IMR-90 (cell line): Measurements from ENCODE around the gene PLA2G4A. TPM values are rescaled to one million over a fixed set of nuclear protein-coding genes. Genes with fewer than 3 reads are reported as not detected.

ENCODE experiments used
- ATAC-seq: fragments of 200-7000 bp; cut with Tn5 transposase; 2 replicates; pipeline ENCODE4 v1.9.1; 2020; ENCODE audit warnings: low read depth, mild to moderate bottlenecking, moderate library complexity
- BruUV-seq: library from RNA; stranded (reverse); fragments of 400-500 nt; replicated peaks from 2 replicates; lab custom pipeline; 2021; lab: Mats Ljungman, UMichigan
- CTCF ChIA-PET: fragments of 300-600 bp; formaldehyde crosslinking; extraction: SDS; loops from one replicate; lab custom pipeline; 2021; ENCODE audit warnings: antibody characterized with exemption; lab: Yijun Ruan, JAX
- POLR2A ChIA-PET: fragments of 300-600 bp; sonication (Branson Sonifier 250); formaldehyde crosslinking; loops from one replicate; lab custom pipeline; 2022; ENCODE audit warnings: antibody characterized with exemption; ENCODE audit not compliant: unreplicated experiment; lab: Charles Lee
- DNase-seq: peaks from one replicate; pipeline ENCODE4 v3.0.0; 2013
- H2AFZ ChIP-seq: replicated peaks from 2 replicates; pipeline ENCODE3; 2013; ENCODE audit warnings: low read length, mild to moderate bottlenecking; ENCODE audit not compliant: poor library complexity
- H2AK5ac ChIP-seq: 2 replicates; pipeline ENCODE4 v1.6.1; 2013; ENCODE audit warnings: low read depth, low read length, inconsistent platforms
- H2AK9ac ChIP-seq: replicated peaks from 2 replicates; pipeline ENCODE3; 2013; ENCODE audit warnings: mild to moderate bottlenecking, low read depth, low read length, moderate library complexity; ENCODE audit not compliant: poor library complexity
- H2BK120ac ChIP-seq: 2 replicates; pipeline ENCODE4 v1.6.1; 2013; ENCODE audit warnings: low read depth, low read length, inconsistent platforms
- H2BK15ac ChIP-seq: 3 replicates; pipeline ENCODE4 v1.6.1; 2013; ENCODE audit warnings: low read depth, low read length, inconsistent platforms
- H2BK20ac ChIP-seq: 2 replicates; pipeline ENCODE4 v1.6.1; 2013; ENCODE audit warnings: low read depth, mild to moderate bottlenecking, inconsistent platforms, low read length, moderate library complexity
- H2BK5ac ChIP-seq: 2 replicates; pipeline ENCODE4 v1.6.1; 2013; ENCODE audit warnings: mild to moderate bottlenecking, low read depth, low read length, inconsistent platforms; ENCODE audit not compliant: poor library complexity, severe bottlenecking
- H3K14ac ChIP-seq: replicated peaks from 2 replicates; pipeline ENCODE4 v1.6.1; 2013; ENCODE audit warnings: low read depth, low read length, inconsistent platforms
- H3K18ac ChIP-seq: 2 replicates; pipeline ENCODE4 v1.6.1; 2013; ENCODE audit warnings: low read depth, low read length, control low read depth
- H3K23ac ChIP-seq: 2 replicates; pipeline ENCODE4 v1.6.1; 2013; ENCODE audit warnings: low read depth, low read length, inconsistent platforms
- H3K27ac ChIP-seq: 2 replicates; pipeline ENCODE4 v1.5.1; 2013; ENCODE audit warnings: mild to moderate bottlenecking, control low read depth, low read length; ENCODE audit not compliant: insufficient read depth
- H3K27me3 ChIP-seq: 2 replicates; pipeline ENCODE4 v1.6.1; 2013; ENCODE audit warnings: low read length; ENCODE audit not compliant: control insufficient read depth, insufficient read depth
- H3K36me3 ChIP-seq: 2 replicates; pipeline ENCODE4 v1.6.1; 2013; ENCODE audit warnings: low read length, mixed read lengths; ENCODE audit not compliant: control insufficient read depth, insufficient read depth
- H3K4ac ChIP-seq: 2 replicates; pipeline ENCODE4 v1.6.1; 2013; ENCODE audit warnings: low read depth, low read length, inconsistent platforms
- H3K4me1 ChIP-seq: 2 replicates; pipeline ENCODE4 v1.6.1; 2013; ENCODE audit warnings: low read length, mixed read lengths; ENCODE audit not compliant: control insufficient read depth, insufficient read depth
- H3K4me2 ChIP-seq: 2 replicates; pipeline ENCODE4 v1.6.1; 2013; ENCODE audit warnings: low read depth, mild to moderate bottlenecking, control low read depth, low read length, moderate library complexity
- H3K4me3 ChIP-seq: 2 replicates; pipeline ENCODE4 v1.5.1; 2013; ENCODE audit warnings: low read depth, mild to moderate bottlenecking, control low read depth, low read length, moderate library complexity; ENCODE audit not compliant: insufficient read depth
- H3K56ac ChIP-seq: 2 replicates; pipeline ENCODE4 v1.6.1; 2013; ENCODE audit warnings: low read length, inconsistent platforms; ENCODE audit not compliant: insufficient read depth; ENCODE audit errors: extremely low read depth
- H3K79me1 ChIP-seq, 2 experiments: 2 replicates each; pipeline ENCODE4 v1.6.1; 2013; ENCODE audit warnings: low read length in 2 of 2, inconsistent platforms in 1 of 2, low read depth in 1 of 2
- H3K9ac ChIP-seq: 2 replicates; pipeline ENCODE4 v1.6.1; 2013; ENCODE audit warnings: low read depth, low read length, control low read depth
- H3K9me1 ChIP-seq: 2 replicates; pipeline ENCODE4 v1.6.1; 2013; ENCODE audit warnings: low read length, inconsistent platforms; ENCODE audit not compliant: insufficient read depth
- H3K9me3 ChIP-seq: 2 replicates; pipeline ENCODE4 v1.6.1; 2013; ENCODE audit warnings: low read length; ENCODE audit not compliant: control insufficient read depth, insufficient read depth
- H4K20me1 ChIP-seq: 2 replicates; pipeline ENCODE4 v1.6.1; 2013; ENCODE audit warnings: low read length, inconsistent platforms; ENCODE audit not compliant: insufficient read depth
- H4K5ac ChIP-seq: 2 replicates; pipeline ENCODE4 v1.6.1; 2013; ENCODE audit warnings: mild to moderate bottlenecking, low read depth, low read length, control low read depth
- H4K8ac ChIP-seq, 2 experiments: 2 replicates each; pipeline ENCODE4 v1.6.1; 2013; ENCODE audit warnings: low read depth in 2 of 2, low read length in 2 of 2, control low read depth in 1 of 2, inconsistent platforms in 1 of 2
- H4K91ac ChIP-seq: 2 replicates; pipeline ENCODE4 v1.6.1; 2013; ENCODE audit warnings: low read depth, low read length, inconsistent platforms; ENCODE audit not compliant: insufficient read depth
- BHLHE40 ChIP-seq: fragments of 150-350 bp; IDR thresholded peaks from 2 replicates; pipeline ENCODE4 v1.6.1; 2016; ENCODE audit warnings: mild to moderate bottlenecking, low read depth, low read length
- CEBPB ChIP-seq: IDR thresholded peaks from 2 replicates; pipeline ENCODE4 v1.6.1; 2012; ENCODE audit warnings: low read depth, low read length, improper control_type of control experiment
- CHD1 ChIP-seq: IDR thresholded peaks from 2 replicates; pipeline ENCODE4 v1.6.1; 2012; ENCODE audit warnings: low read depth, low read length, improper control_type of control experiment
- FOS ChIP-seq: fragments of 150-350 bp; IDR thresholded peaks from 2 replicates; pipeline ENCODE4 v1.6.1; 2016; ENCODE audit warnings: low read depth, low read length
- MAFK ChIP-seq: IDR thresholded peaks from 2 replicates; pipeline ENCODE4 v1.6.1; 2012; ENCODE audit warnings: low read depth, low read length, improper control_type of control experiment
- MAZ ChIP-seq: IDR thresholded peaks from 2 replicates; pipeline ENCODE4 v1.6.1; 2012; ENCODE audit warnings: low read depth, mild to moderate bottlenecking, low read length, improper control_type of control experiment, moderate library complexity, borderline replicate concordance
- MXI1 ChIP-seq: IDR thresholded peaks from 2 replicates; pipeline ENCODE4 v1.6.1; 2012; ENCODE audit warnings: low read depth, mild to moderate bottlenecking, low read length, moderate library complexity, borderline replicate concordance
- NFE2L2 ChIP-seq: fragments of 150-350 bp; IDR thresholded peaks from 2 replicates; pipeline ENCODE4 v1.6.1; 2016; ENCODE audit warnings: low read depth, mild to moderate bottlenecking, low read length
- POLR2A ChIP-seq: IDR thresholded peaks from 2 replicates; pipeline ENCODE4 v1.6.1; 2012; ENCODE audit warnings: mild to moderate bottlenecking, low read depth, low read length
- RAD21 ChIP-seq: IDR thresholded peaks from 2 replicates; pipeline ENCODE4 v1.6.1; 2012; ENCODE audit warnings: low read length, improper control_type of control experiment
- RCOR1 ChIP-seq: IDR thresholded peaks from 2 replicates; pipeline ENCODE4 v1.6.1; 2012; ENCODE audit warnings: mild to moderate bottlenecking, low read length, improper control_type of control experiment; ENCODE audit not compliant: insufficient replicate concordance
- RFX5 ChIP-seq: IDR thresholded peaks from 2 replicates; pipeline ENCODE4 v1.8.0; 2012; ENCODE audit warnings: low read depth, mild to moderate bottlenecking, low read length, moderate library complexity
- SMC3 ChIP-seq: fragments of 150-350 bp; IDR thresholded peaks from 2 replicates; pipeline ENCODE4 v1.6.1; 2016; ENCODE audit warnings: low read depth, mild to moderate bottlenecking, antibody characterized with exemption, low read length, moderate library complexity
- WGBS, 2 experiments: methylation state at CpG; one replicate each; pipeline versions ENCODE4 v1.1.5 to v1.1.7; 2013; ENCODE audit warnings: missing lambda C conversion rate in 2 of 2; ENCODE audit not compliant: insufficient read length in 1 of 2; ENCODE audit errors: extremely low coverage in 2 of 2; 5-methylcytosine and 5-hydroxymethylcytosine counted together
- dilution Hi-C: fragments of 300-500 bp; cut with HindIII; formaldehyde crosslinking; loops from one replicate; pipeline ENCODE4 v1.14.3; 2018; ENCODE audit warnings: low sequenced_read_pairs; ENCODE audit not compliant: unreplicated experiment
- in situ Hi-C: fragments of 300-500 bp; cut with MboI; formaldehyde crosslinking; loops from 3 replicates; pipeline ENCODE4 v1.14.3; 2019; ENCODE audit warnings: low sequenced_read_pairs, inconsistent platforms, mixed read lengths
- intact Hi-C: fragments of 100-400 bp; cut with micrococcal nuclease; formaldehyde crosslinking; loops from 2 replicates; pipeline ENCODE4 v1.10.0; 2022
- polyA plus RNA-seq, 3 experiments: library from polyadenylated mRNA; depleted of rRNA; stranded (reverse); fragments of >200 nt; gene quantifications; 2 replicates each; pipeline ENCODE4 v1.2.3, GENCODE V29; 2012; ENCODE audit warnings: low replicate concordance in 1 of 3
- total RNA-seq: library from RNA; depleted of rRNA; stranded (reverse); fragments of >200 nt; gene quantifications from 2 replicates; pipeline ENCODE4 v1.2.3, GENCODE V29; 2012
- TF ChIP-seq, protein P1 (sequence below): fragments of 150-350 bp; IDR thresholded peaks from 2 replicates; pipeline ENCODE4 v1.6.1; 2017; ENCODE audit warnings: mild to moderate bottlenecking, antibody characterized with exemption, low read length, low read depth
- TF ChIP-seq, protein P2 (sequence below): fragments of 150-350 bp; IDR thresholded peaks from 2 replicates; pipeline ENCODE4 v1.6.1; 2016; ENCODE audit warnings: low read depth, mild to moderate bottlenecking, low read length, moderate library complexity, borderline replicate concordance
- TF ChIP-seq, protein P3 (sequence below): conservative IDR thresholded peaks from 2 replicates; pipeline ENCODE4 v1.5.1; 2012; ENCODE audit warnings: mild to moderate bottlenecking, low read depth, low read length, improper control_type of control experiment

The PLA2G4A gene
- total and polyA plus RNA-seq, 2 of the 4 experiments (the other 2 are of a cell fraction): 1.6 to 3.8 TPM

DNA sequence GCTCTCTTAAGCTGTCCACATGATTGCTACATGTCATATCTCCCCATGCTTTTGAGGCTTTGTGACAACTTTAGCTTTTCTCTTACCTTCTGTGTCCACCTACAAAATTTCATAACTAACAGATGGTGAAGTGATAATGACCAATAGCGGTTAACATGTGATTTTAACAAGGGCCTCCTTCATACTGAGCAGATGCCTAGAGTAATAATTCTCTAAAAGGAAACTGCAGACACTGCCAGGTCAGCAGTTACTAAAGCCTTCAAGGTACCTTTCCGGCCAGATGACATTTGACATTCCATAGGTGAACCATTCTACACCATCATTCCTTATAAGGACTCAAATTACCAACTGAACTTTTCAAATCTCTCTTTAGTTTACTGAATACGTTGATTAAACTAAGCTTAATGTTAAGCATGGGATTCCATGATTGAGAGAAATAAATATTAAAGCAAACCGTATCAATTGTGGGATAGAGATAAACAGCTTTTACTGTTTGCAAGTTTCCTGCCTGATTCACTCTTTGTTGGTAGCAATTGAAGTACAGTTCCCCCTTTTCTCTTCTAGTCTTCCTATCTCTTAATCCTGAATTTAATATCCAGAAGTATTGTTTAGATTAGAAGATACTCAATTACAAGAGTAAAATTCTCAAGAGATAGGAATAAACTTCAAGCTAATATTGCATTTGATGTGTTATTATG is 205.1 kb downstream of the PLA2G4A start:
- no peak for ATAC-seq

More for the DNA sequence above, 205.1 kb downstream of the PLA2G4A start:
- no peak overlapping the region for H2AK9ac ChIP-seq
- H3K9me3 ChIP-seq: no peaks in the 10 kb centered on the region
- H3K4me1 ChIP-seq: no peaks in the 10 kb centered on the region
- dilution Hi-C loops (no loop called here), intact Hi-C loops (loop anchor here (10.0 kb wide), 1 partner anchor 1081 kb away; no protein-coding TSS in a partner anchor), in situ Hi-C loops (no loop called here)
- H3K4me2 ChIP-seq: no peak overlapping the region
- no peaks in the 10 kb centered on the region for H3K9me1 ChIP-seq
- H3K27ac ChIP-seq: no peak overlapping the region
- H3K79me1 ChIP-seq: no peaks in the 10 kb centered on the region
- no peaks in the 10 kb centered on the region for H3K36me3 ChIP-seq
- H4K91ac ChIP-seq: no peak overlapping the region
- H2BK120ac ChIP-seq: no peak overlapping the region
- H3K4me3 ChIP-seq: no peak overlapping the region
- POLR2A ChIA-PET: no interaction called here
- no peak overlapping the region for H3K18ac ChIP-seq
- H3K4ac ChIP-seq: no peak overlapping the region
- no peak overlapping the region for H4K5ac ChIP-seq
- H2AFZ ChIP-seq: no peak overlapping the region
- no peak overlapping the region for H4K8ac ChIP-seq
- no peak overlapping the region for H3K23ac ChIP-seq
- DNase-seq: no peak
- no CpG with 5 or more reads among the region's 4 CpGs for WGBS, 2 experiments
- TF ChIP-seq, protein P1, sequence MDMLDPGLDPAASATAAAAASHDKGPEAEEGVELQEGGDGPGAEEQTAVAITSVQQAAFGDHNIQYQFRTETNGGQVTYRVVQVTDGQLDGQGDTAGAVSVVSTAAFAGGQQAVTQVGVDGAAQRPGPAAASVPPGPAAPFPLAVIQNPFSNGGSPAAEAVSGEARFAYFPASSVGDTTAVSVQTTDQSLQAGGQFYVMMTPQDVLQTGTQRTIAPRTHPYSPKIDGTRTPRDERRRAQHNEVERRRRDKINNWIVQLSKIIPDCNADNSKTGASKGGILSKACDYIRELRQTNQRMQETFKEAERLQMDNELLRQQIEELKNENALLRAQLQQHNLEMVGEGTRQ: no peak
- TF ChIP-seq MAZ (no peak), MXI1 (no peak), MAFK (no peak), SMC3 (no peak), BHLHE40 (no peak), CHD1 (no peak), RAD21 (no peak), NFE2L2 (no peak), RFX5 (no peak), CEBPB (no peak), FOS (no peak), RCOR1 (no peak), POLR2A (no peak)
- TF ChIP-seq, protein P2, sequence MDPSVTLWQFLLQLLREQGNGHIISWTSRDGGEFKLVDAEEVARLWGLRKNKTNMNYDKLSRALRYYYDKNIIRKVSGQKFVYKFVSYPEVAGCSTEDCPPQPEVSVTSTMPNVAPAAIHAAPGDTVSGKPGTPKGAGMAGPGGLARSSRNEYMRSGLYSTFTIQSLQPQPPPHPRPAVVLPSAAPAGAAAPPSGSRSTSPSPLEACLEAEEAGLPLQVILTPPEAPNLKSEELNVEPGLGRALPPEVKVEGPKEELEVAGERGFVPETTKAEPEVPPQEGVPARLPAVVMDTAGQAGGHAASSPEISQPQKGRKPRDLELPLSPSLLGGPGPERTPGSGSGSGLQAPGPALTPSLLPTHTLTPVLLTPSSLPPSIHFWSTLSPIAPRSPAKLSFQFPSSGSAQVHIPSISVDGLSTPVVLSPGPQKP: no peak
- TF ChIP-seq, protein P3, sequence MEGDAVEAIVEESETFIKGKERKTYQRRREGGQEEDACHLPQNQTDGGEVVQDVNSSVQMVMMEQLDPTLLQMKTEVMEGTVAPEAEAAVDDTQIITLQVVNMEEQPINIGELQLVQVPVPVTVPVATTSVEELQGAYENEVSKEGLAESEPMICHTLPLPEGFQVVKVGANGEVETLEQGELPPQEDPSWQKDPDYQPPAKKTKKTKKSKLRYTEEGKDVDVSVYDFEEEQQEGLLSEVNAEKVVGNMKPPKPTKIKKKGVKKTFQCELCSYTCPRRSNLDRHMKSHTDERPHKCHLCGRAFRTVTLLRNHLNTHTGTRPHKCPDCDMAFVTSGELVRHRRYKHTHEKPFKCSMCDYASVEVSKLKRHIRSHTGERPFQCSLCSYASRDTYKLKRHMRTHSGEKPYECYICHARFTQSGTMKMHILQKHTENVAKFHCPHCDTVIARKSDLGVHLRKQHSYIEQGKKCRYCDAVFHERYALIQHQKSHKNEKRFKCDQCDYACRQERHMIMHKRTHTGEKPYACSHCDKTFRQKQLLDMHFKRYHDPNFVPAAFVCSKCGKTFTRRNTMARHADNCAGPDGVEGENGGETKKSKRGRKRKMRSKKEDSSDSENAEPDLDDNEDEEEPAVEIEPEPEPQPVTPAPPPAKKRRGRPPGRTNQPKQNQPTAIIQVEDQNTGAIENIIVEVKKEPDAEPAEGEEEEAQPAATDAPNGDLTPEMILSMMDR: no peak
- H2AK5ac ChIP-seq: no peak overlapping the region
- CTCF ChIA-PET: interaction anchor here (1.2 kb wide), 1 partner anchor 36 kb away, joined by 3 read pairs; no protein-coding TSS in a partner anchor
- no peak overlapping the region for H2BK5ac ChIP-seq
- H4K20me1 ChIP-seq: no peaks in the 10 kb centered on the region
- no peak overlapping the region for H3K56ac ChIP-seq
- H2BK15ac ChIP-seq: no peak overlapping the region
- H3K9ac ChIP-seq: no peak overlapping the region
- H3K27me3 ChIP-seq: no peaks in the 10 kb centered on the region
- H2BK20ac ChIP-seq: no peak overlapping the region
- BruUV-seq: no TSS peak
- H3K14ac ChIP-seq: no peak overlapping the region
